Measurements from ENCODE around the gene PCDHGA1.

The PCDHGA1 gene

GRCh38 chr5:141516672-141517025, 186.3 kb downstream of the PCDHGA1 start:
- no peak for DNase-seq (ENCODE audit: extremely low read depth, insufficient read length)
- Histone ChIP-seq H3K36me3 (ENCODE audit: control insufficient read depth, insufficient read depth, low read length) (peaks cover 17% of the 10 kb centered on the region), H3K27me3 (replicated peaks; ENCODE audit: control insufficient read depth, insufficient read depth, low read length) (no peaks in the 10 kb centered on the region), H3K4me3 (replicated peaks; ENCODE audit: low read depth, low read length) (no peak overlapping the region)
- TF ChIP-seq CTCF (IDR thresholded peaks at IDR 0.05; ENCODE audit: insufficient read depth, low read length, poor library complexity, severe bottlenecking): no peak

GRCh38 chr5:141517312-141517711, 187.0 kb downstream of the PCDHGA1 start:
- Histone ChIP-seq H3K4me3 (replicated peaks; ENCODE audit: low read depth, low read length) (no peak overlapping the region), H3K36me3 (ENCODE audit: control insufficient read depth, insufficient read depth, low read length) (peaks cover 19% of the 10 kb centered on the region), H3K27me3 (replicated peaks; ENCODE audit: control insufficient read depth, insufficient read depth, low read length) (no peaks in the 10 kb centered on the region)
- DNase-seq (ENCODE audit: extremely low read depth, insufficient read length): no peak
- no peak for TF ChIP-seq CTCF (IDR thresholded peaks at IDR 0.05; ENCODE audit: insufficient read depth, low read length, poor library complexity, severe bottlenecking)

GRCh38 chr5:141517880-141518617, 187.7 kb downstream of the PCDHGA1 start:
- Histone ChIP-seq H3K36me3 (ENCODE audit: control insufficient read depth, insufficient read depth, low read length) (peaks cover 21% of the 10 kb centered on the region), H3K27me3 (replicated peaks; ENCODE audit: control insufficient read depth, insufficient read depth, low read length) (no peaks in the 10 kb centered on the region), H3K4me3 (replicated peaks; ENCODE audit: low read depth, low read length) (no peak overlapping the region)
- no peak for DNase-seq (ENCODE audit: extremely low read depth, insufficient read length)
- no peak for TF ChIP-seq CTCF (IDR thresholded peaks at IDR 0.05; ENCODE audit: insufficient read depth, low read length, poor library complexity, severe bottlenecking)

GRCh38 chr5:141518618-141519015, 188.3 kb downstream of the PCDHGA1 start:
- no peak for DNase-seq (ENCODE audit: extremely low read depth, insufficient read length)
- Histone ChIP-seq H3K4me3 (replicated peaks; ENCODE audit: low read depth, low read length) (no peak overlapping the region), H3K36me3 (ENCODE audit: control insufficient read depth, insufficient read depth, low read length) (peaks cover 22% of the 10 kb centered on the region), H3K27me3 (replicated peaks; ENCODE audit: control insufficient read depth, insufficient read depth, low read length) (no peaks in the 10 kb centered on the region)
- TF ChIP-seq CTCF (IDR thresholded peaks at IDR 0.05; ENCODE audit: insufficient read depth, low read length, poor library complexity, severe bottlenecking): no peak

GRCh38 chr5:141519605-141520565, 189.6 kb downstream of the PCDHGA1 start:
- Histone ChIP-seq H3K36me3 (ENCODE audit: control insufficient read depth, insufficient read depth, low read length) (peaks cover 26% of the 10 kb centered on the region), H3K27me3 (replicated peaks; ENCODE audit: control insufficient read depth, insufficient read depth, low read length) (no peaks in the 10 kb centered on the region), H3K4me3 (replicated peaks; ENCODE audit: low read depth, low read length) (no peak overlapping the region)
- DNase-seq (ENCODE audit: extremely low read depth, insufficient read length): no peak
- TF ChIP-seq CTCF (IDR thresholded peaks at IDR 0.05; ENCODE audit: insufficient read depth, low read length, poor library complexity, severe bottlenecking): no peak
